ENCODE data around the gene WWOX. TPM values are rescaled to one million over a fixed set of nuclear protein-coding genes. Genes with fewer than 3 reads are reported as not detected.

WWOX gene
- total and polyA plus RNA-seq, 2 of the 8 experiments (the other 6 are each of a cell fraction or from before 2014, with no cell fraction given), result 5.4 to 16.7 TPM

GRCh38 chr16:79012671-79013434, 913.4 kb downstream of the WWOX start:
- Histone ChIP-seq H4K20me1 (replicated peaks in 1 of 2; ENCODE audit: control insufficient read depth in 1 of 2, insufficient read depth in 2 of 2, low read length in 2 of 2) (no peaks in the 10 kb centered on the region), H3K23me2 (ENCODE audit: low read depth, low read length) (no peaks in the 10 kb centered on the region), H3K9me3 (ENCODE audit: insufficient read depth in 2 of 2, low read depth in 1 of 2, low read length in 1 of 2) (no peaks in the 10 kb centered on the region), H3K79me1 (ENCODE audit: low read depth, low read length) (no peaks in the 10 kb centered on the region), H2BK20ac (ENCODE audit: low read length) (0 out of 2 replicates have a peak overlapping the region, but pooled peaks have one; percentile 32), H4K91ac (replicated peaks; ENCODE audit: insufficient read length, low read length) (no peak overlapping the region), H3K56ac (replicated peaks; ENCODE audit: insufficient read length, low read depth, low read length) (no peak overlapping the region), H2AFZ (ENCODE audit: low read length) (no peak overlapping the region), H3K4ac (replicated peaks; ENCODE audit: insufficient read length, low read depth, low read length) (no peak overlapping the region), H3K9ac (replicated peaks in 1 of 4; ENCODE audit: extremely low read depth in 1 of 4, low read depth in 3 of 4, low read length in 3 of 4) (no peak overlapping the region), H3K27ac (ENCODE audit: low read depth, low read length) (no peak overlapping the region), H3K27me3 (replicated peaks in 1 of 4; ENCODE audit: control insufficient read depth in 3 of 4, extremely low read depth in 1 of 4, insufficient read depth in 3 of 4, low read length in 3 of 4) (0 out of 7 replicates have a peak, but pooled peaks cover 0 to 2% (median 0%) of the 10 kb centered on the region in 4 experiments), H2BK5ac (ENCODE audit: low read depth, low read length) (no peak overlapping the region), H3K4me1 (replicated peaks in 1 of 4; ENCODE audit: control insufficient read depth in 3 of 4, insufficient read depth in 4 of 4, low read length in 3 of 4) (0 out of 7 replicates have a peak, but pooled peaks cover 0 to 4% (median 0%) of the 10 kb centered on the region in 4 experiments), H2BK12ac (ENCODE audit: low read depth, low read length) (no peak overlapping the region), H2BK120ac (replicated peaks; ENCODE audit: low read depth, low read length) (no peak overlapping the region), H3K18ac (ENCODE audit: extremely low read depth, low read length) (no peak overlapping the region), H4K8ac (ENCODE audit: extremely low read depth, insufficient read depth, low read length) (no peak overlapping the region), H2AK5ac (ENCODE audit: low read depth, low read length) (0 out of 2 replicates have a peak overlapping the region, but pooled peaks have one; percentile 24), H3K79me2 (ENCODE audit: control insufficient read depth in 1 of 2, insufficient read depth in 2 of 2, low read length in 2 of 2) (no peaks in the 10 kb centered on the region), H2BK15ac (ENCODE audit: low read length) (no peak overlapping the region), H3K23ac (ENCODE audit: insufficient read length) (no peak overlapping the region), H3K4me2 (ENCODE audit: insufficient read depth in 1 of 2, low read depth in 2 of 2, low read length in 2 of 2) (no peak overlapping the region), H3K36me3 (ENCODE audit: control insufficient read depth in 2 of 4, insufficient read depth in 4 of 4, low read length in 3 of 4) (no peaks in the 10 kb centered on the region), H3K4me3 (ENCODE audit: extremely low read depth in 1 of 4, insufficient read depth in 2 of 4, low read depth in 3 of 4, low read length in 4 of 4) (no peak overlapping the region), H4K5ac (ENCODE audit: insufficient read length, low read depth, low read length) (no peak overlapping the region), H3K14ac (ENCODE audit: insufficient read length) (no peak overlapping the region)
- no peak for FAIRE-seq
- DNase-seq (ENCODE audit: low read depth in 1 of 2, low spot score in 2 of 2), result no peak
- peak in 1 of 3 experiments; percentile 11; a peak in 1 of 4 replicates for TF ChIP-seq CTCF (IDR thresholded peaks at IDR 0.05; ENCODE audit: control extremely low read depth in 1 of 3, insufficient read depth in 1 of 3, low read depth in 1 of 3, low read length in 3 of 3)
- no peak for TF ChIP-seq POU5F1 (IDR thresholded peaks at IDR 0.05; ENCODE audit: low read depth, low read length)
- TF ChIP-seq SIN3A (conservative IDR thresholded peaks at IDR 0.05 in 1 of 2, IDR thresholded peaks at IDR 0.05 in 1 of 2; ENCODE audit: low read depth in 1 of 2, low read length in 2 of 2), result no peak
- TF ChIP-seq RAD21 (IDR thresholded peaks at IDR 0.05 in 1 of 2, conservative IDR thresholded peaks at IDR 0.05 in 1 of 2; ENCODE audit: low read depth in 2 of 2, low read length in 2 of 2), result peak in 1 of 2 experiments; percentile 40; a peak in 2 of 4 replicates
- WGBS, 2 experiments (ENCODE audit: extremely low coverage in 1 of 2, insufficient coverage in 1 of 2, insufficient read length in 1 of 2, insufficient replicate concordance in 2 of 2, low coverage in 1 of 2, low lambda C conversion rate in 2 of 2, missing lambda C conversion rate in 1 of 2), result 95% methylated on average over 15 of the region's 15 CpGs; no CpG with 5 or more reads in 1 of the 2 experiments
- POLR2A ChIA-PET (ENCODE audit: partially characterized antibody), result no interaction called here
- CTCF ChIA-PET (ENCODE audit: partially characterized antibody), result interaction anchor here (0.6 to 2.1 kb wide), 6 partner anchors 9 to 93 kb away, joined by 3 to 8 read pairs (median 3); no protein-coding TSS in a partner anchor

Measured in H1 (cell line).